HepG2 (cell line): ENCODE data around the gene NUDT21. TPM values are rescaled to one million over a fixed set of nuclear protein-coding genes. Genes with fewer than 3 reads are reported as not detected.
"Not testable (repeated sequence)": the region's sequence is repeated elsewhere in the genome, so short reads cannot be mapped to it uniquely, and the experiment has no call there.

Source experiments
- ATAC-seq: fragments of 200-7000 bp; cut with Tn5 transposase; 3 replicates; pipeline ENCODE4 v1.9.1; 2020; ENCODE audit warnings: mild to moderate bottlenecking, moderate library complexity
- BruUV-seq: library from RNA; stranded (reverse); fragments of 400-500 nt; replicated peaks from 2 replicates; lab custom pipeline; 2021; lab: Mats Ljungman, UMichigan
- CTCF ChIA-PET: fragments of 300-600 bp; formaldehyde crosslinking; extraction: SDS; loops from one replicate; lab custom pipeline; 2021; ENCODE audit warnings: low total read pairs, inconsistent platforms, low intra/inter-chr PET ratio; lab: Yijun Ruan, JAX
- POLR2A ChIA-PET: fragments of 350-600 bp; sonication (Branson Sonifier 250); formaldehyde crosslinking; loops from one replicate; lab custom pipeline; 2020; ENCODE audit warnings: antibody characterized with exemption, inconsistent platforms; lab: Yijun Ruan, JAX
- DNase-seq: peaks from one replicate; pipeline ENCODE4 v3.0.0-alpha.2; 2015; ENCODE audit warnings: low spot score
- FAIRE-seq: peaks from 3 replicates; lab custom pipeline; 2011; peaks lifted over from hg19 to GRCh38; lab: Jason Lieb, UNC
- H2AFZ ChIP-seq: one replicate; pipeline ENCODE4 v1.6.1; 2011; ENCODE audit warnings: low read length, inconsistent platforms
- H3K27ac ChIP-seq: fragments of 300-600 bp; 3 replicates; pipeline ENCODE4 v1.8.0; 2011; ENCODE audit warnings: mixed run types, mild to moderate bottlenecking, mixed read lengths, low read length, inconsistent platforms; ENCODE audit not compliant: insufficient read depth; ENCODE audit errors: extremely low read length
- H3K27me3 ChIP-seq, 2 experiments: fragments of 200-600 bp in 1 of 2; 2 replicates in 1 of 2; 3 replicates in 1 of 2; pipeline versions ENCODE4 v1.6.0 to v1.8.0; 2011; ENCODE audit warnings: low read length in 2 of 2, mild to moderate bottlenecking in 2 of 2, moderate library complexity in 2 of 2, inconsistent platforms in 1 of 2; ENCODE audit not compliant: insufficient read depth in 2 of 2, control insufficient read depth in 1 of 2
- H3K36me3 ChIP-seq, 2 experiments: fragments of 200-600 bp in 1 of 2; replicated peaks in 1 of 2; 2 replicates in 1 of 2; 3 replicates in 1 of 2; pipeline versions ENCODE4 v1.5.1 to v1.8.0; 2011; ENCODE audit warnings: low read length in 2 of 2, inconsistent platforms in 1 of 2; ENCODE audit not compliant: insufficient read depth in 2 of 2, control insufficient read depth in 1 of 2
- H3K4me1 ChIP-seq: 2 replicates; pipeline ENCODE4 v1.5.1; 2012; ENCODE audit warnings: low read length, inconsistent platforms; ENCODE audit not compliant: insufficient read depth
- H3K4me2 ChIP-seq: 2 replicates; pipeline ENCODE4 v1.6.0; 2011; ENCODE audit warnings: low read depth, low read length, inconsistent platforms
- H3K4me3 ChIP-seq, 3 experiments: fragments of 200-600 bp in 1 of 3; sonication (generic), shearing (Covaris generic) in 1 of 3; replicated peaks in 1 of 3; 2 replicates each; pipeline ENCODE4 v1.5.1; 2011 to 2016; ENCODE audit warnings: low read length in 3 of 3, inconsistent platforms in 2 of 3, low read depth in 2 of 3, mild to moderate bottlenecking in 2 of 3, control low read depth in 1 of 3, mixed read lengths in 1 of 3; ENCODE audit not compliant: insufficient read depth in 1 of 3
- H3K79me2 ChIP-seq: one replicate; pipeline ENCODE4 v1.6.1; 2011; ENCODE audit warnings: low read length, inconsistent platforms; ENCODE audit not compliant: insufficient read depth
- H3K9ac ChIP-seq: 2 replicates; pipeline ENCODE4 v1.6.0; 2011; ENCODE audit warnings: mild to moderate bottlenecking, low read depth, low read length, inconsistent platforms; ENCODE audit not compliant: insufficient read depth
- H3K9me3 ChIP-seq: 2 replicates; pipeline ENCODE4 v1.5.1; 2012; ENCODE audit warnings: mild to moderate bottlenecking, low read length
- H4K20me1 ChIP-seq: 2 replicates; pipeline ENCODE4 v1.6.0; 2011; ENCODE audit warnings: inconsistent platforms, mild to moderate bottlenecking, low read length, moderate library complexity; ENCODE audit not compliant: insufficient read depth
- CCDC6 ChIP-seq: sonication (generic); formaldehyde crosslinking; IDR thresholded peaks from 2 replicates; pipeline ENCODE4 v1.8.1; 2022; ENCODE audit warnings: mild to moderate bottlenecking, missing genetic modification reagents, moderate library complexity
- HOXA3 ChIP-seq: sonication (generic); formaldehyde crosslinking; IDR thresholded peaks from 2 replicates; pipeline ENCODE4 v1.5.0; 2020; ENCODE audit warnings: missing genetic modification reagents
- KMT2B ChIP-seq: IDR thresholded peaks from 2 replicates; pipeline ENCODE4 v1.6.1; 2016; ENCODE audit warnings: missing genetic modification reagents, missing compliant biosample characterization
- MED1 ChIP-seq: sonication (generic); formaldehyde crosslinking; IDR thresholded peaks from 2 replicates; pipeline ENCODE4 v1.4.0; 2020; ENCODE audit warnings: missing genetic modification reagents
- MED8 ChIP-seq: sonication (generic); formaldehyde crosslinking; IDR thresholded peaks from 2 replicates; pipeline ENCODE4 v1.8.1; 2023; ENCODE audit warnings: mild to moderate bottlenecking, missing genetic modification reagents; ENCODE audit not compliant: insufficient replicate concordance
- ZNF121 ChIP-seq: sonication (generic); formaldehyde crosslinking; IDR thresholded peaks from 2 replicates; pipeline ENCODE4 v1.5.0; 2020; ENCODE audit warnings: mild to moderate bottlenecking, missing genetic modification reagents
- ZNF136 ChIP-seq: sonication (generic); formaldehyde crosslinking; IDR thresholded peaks from 2 replicates; pipeline ENCODE4 v1.8.1; 2022; ENCODE audit warnings: low read depth, mild to moderate bottlenecking, moderate library complexity, missing genetic modification reagents
- ZNF879 ChIP-seq: sonication (generic); formaldehyde crosslinking; IDR thresholded peaks from 2 replicates; pipeline ENCODE4 v1.8.1; 2023; ENCODE audit warnings: missing genetic modification reagents
- ZSCAN20 ChIP-seq: sonication (generic); formaldehyde crosslinking; IDR thresholded peaks from 2 replicates; pipeline ENCODE4 v1.4.0; 2020; ENCODE audit warnings: missing genetic modification reagents, mild to moderate bottlenecking, borderline replicate concordance
- WGBS: methylation state at CpG from one replicate; pipeline ENCODE4 v1.1.6; 2017; ENCODE audit warnings: low lambda C conversion rate; 5-methylcytosine and 5-hydroxymethylcytosine counted together
- in situ Hi-C: cut with HindIII; loops from 2 replicates; pipeline ENCODE4 v1.10.0; 2017; ENCODE audit warnings: low pct_unique_long_range_greater_than_20kb; ENCODE audit not compliant: extremely low pct_ligation_motif_present
- intact Hi-C: fragments of 100-400 bp; cut with micrococcal nuclease; formaldehyde crosslinking; loops from one replicate; pipeline ENCODE4 v1.10.0; 2022; ENCODE audit not compliant: unreplicated experiment
- polyA plus RNA-seq, 8 experiments: library from polyadenylated mRNA; depleted of rRNA in 3 of 8; stranded (reverse) in 7 of 8; unstranded in 1 of 8; fragments of >200 nt; fragmentation: Illumina TruSeq in 4 of 8; extraction: Trizol in 4 of 8; gene quantifications; 2 replicates each; pipeline versions ENCODE4 v1.2.1 to v1.2.3, GENCODE V29; 2011 to 2016; ENCODE audit warnings: low read depth in 4 of 8, missing spikeins in 1 of 8, mixed read lengths in 1 of 8; ENCODE audit not compliant: insufficient read depth in 1 of 8
- total RNA-seq, 5 experiments: library from RNA; depleted of rRNA; stranded (reverse); fragments of >200 nt; fragmentation: Illumina TruSeq; extraction: Trizol; gene quantifications; 2 replicates each; pipeline ENCODE4 v1.2.3, GENCODE V29; 2016; ENCODE audit warnings: low read depth in 1 of 5
- TF ChIP-seq, protein P1 (sequence below): sonication (generic); formaldehyde crosslinking; IDR thresholded peaks from 2 replicates; pipeline ENCODE4 v1.4.0; 2020; ENCODE audit warnings: mild to moderate bottlenecking, missing genetic modification reagents
- TF ChIP-seq, protein P2 (sequence below): sonication (generic); formaldehyde crosslinking; IDR thresholded peaks from 2 replicates; pipeline ENCODE4 v1.4.0; 2020; ENCODE audit warnings: missing genetic modification reagents, borderline replicate concordance
- TF ChIP-seq, protein P3 (sequence below): sonication (generic); formaldehyde crosslinking; IDR thresholded peaks from 2 replicates; pipeline ENCODE4 v1.5.0; 2020; ENCODE audit warnings: missing genetic modification reagents

Gene NUDT21
- total and polyA plus RNA-seq, 2 of the 13 experiments (the other 11 are each of a cell fraction or from before 2014, with no cell fraction given) = 177 to 210 TPM

DNA sequence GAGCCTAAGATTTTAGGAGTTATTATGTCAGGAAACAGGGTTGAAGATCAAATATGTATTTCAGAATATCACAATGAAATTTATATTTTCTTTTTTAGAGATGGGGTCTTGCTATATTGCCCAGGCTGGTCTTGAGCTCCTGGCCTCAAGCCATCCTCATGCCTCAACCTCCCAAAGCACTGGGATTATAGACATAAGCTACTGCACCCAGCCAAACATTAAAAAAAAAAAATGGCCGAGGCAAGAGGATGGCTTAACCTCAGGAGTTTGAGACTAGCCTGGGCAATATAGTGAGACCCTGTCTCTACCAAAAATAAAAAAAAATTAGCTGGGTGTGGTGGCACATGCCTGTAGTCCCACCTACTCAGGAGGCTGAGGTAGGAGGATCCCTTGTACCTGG, 37.7 kb upstream of the NUDT21 start:
- DNase-seq, H4K20me1 ChIP-seq, H3K79me2 ChIP-seq, in situ Hi-C loops, H3K9ac ChIP-seq, H3K4me2 ChIP-seq, H2AFZ ChIP-seq, intact Hi-C loops, H3K27ac ChIP-seq, CTCF ChIA-PET, H3K9me3 ChIP-seq, H3K27me3 ChIP-seq, BruUV-seq, ATAC-seq, H3K4me3 ChIP-seq, FAIRE-seq: not testable (repeated sequence)
- peak; percentile 64 for TF ChIP-seq ZNF121 (CRISPR knock-in tag)
- WGBS = 92% methylated on average over 1 of the region's 1 CpG
- peaks cover 5 to 10% of the 10 kb centered on the region in 2 experiments; a peak in 4 of 5 replicates for H3K36me3 ChIP-seq
- POLR2A ChIA-PET = interaction anchor here (0.7 kb wide), 1 partner anchor 38 kb away, joined by 3 read pairs; the partner anchor contains the start of genes NUDT21 and OGFOD1
- H3K4me1 ChIP-seq = peaks cover 11% of the 10 kb centered on the region

DNA sequence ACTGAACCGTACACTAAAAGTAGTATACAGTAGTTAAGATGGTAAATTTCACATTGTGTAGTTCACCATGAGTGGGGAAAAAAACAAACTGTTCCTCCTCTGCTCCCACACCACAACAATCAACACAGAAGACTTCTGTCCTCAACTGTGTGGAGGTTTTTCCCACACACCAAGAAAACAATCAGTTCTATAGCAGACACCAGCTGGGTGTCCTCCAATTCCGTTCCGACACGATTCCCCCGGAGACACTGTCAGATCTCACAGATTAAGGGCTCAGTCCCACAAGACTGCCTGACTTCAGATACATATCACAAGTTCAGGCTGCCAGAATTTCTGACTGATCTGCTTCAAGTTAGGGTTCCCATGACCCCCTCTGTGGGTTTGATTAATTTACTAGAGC, 36.9 kb upstream of the NUDT21 start:
- Histone ChIP-seq H3K79me2 (no peaks in the 10 kb centered on the region), H3K27ac (no peak overlapping the region), H3K9me3 (no peaks in the 10 kb centered on the region), H3K36me3 (peaks cover 5 to 10% of the 10 kb centered on the region in 2 experiments), H2AFZ (no peak overlapping the region), H3K4me1 (peaks cover 4% of the 10 kb centered on the region), H3K4me3 (no peak overlapping the region), H3K9ac (no peak overlapping the region), H3K27me3 (no peaks in the 10 kb centered on the region), H3K4me2 (no peak overlapping the region), H4K20me1 (no peaks in the 10 kb centered on the region)
- intact Hi-C loops = no loop called here
- CTCF ChIA-PET = no interaction called here
- DNase-seq (no peak), FAIRE-seq (no peak), ATAC-seq (no peak)
- in situ Hi-C loops = no loop called here
- no TSS peak for BruUV-seq
- POLR2A ChIA-PET = no interaction called here
- 90% methylated on average over 5 of the region's 5 CpGs for WGBS
- TF ChIP-seq, protein P1, sequence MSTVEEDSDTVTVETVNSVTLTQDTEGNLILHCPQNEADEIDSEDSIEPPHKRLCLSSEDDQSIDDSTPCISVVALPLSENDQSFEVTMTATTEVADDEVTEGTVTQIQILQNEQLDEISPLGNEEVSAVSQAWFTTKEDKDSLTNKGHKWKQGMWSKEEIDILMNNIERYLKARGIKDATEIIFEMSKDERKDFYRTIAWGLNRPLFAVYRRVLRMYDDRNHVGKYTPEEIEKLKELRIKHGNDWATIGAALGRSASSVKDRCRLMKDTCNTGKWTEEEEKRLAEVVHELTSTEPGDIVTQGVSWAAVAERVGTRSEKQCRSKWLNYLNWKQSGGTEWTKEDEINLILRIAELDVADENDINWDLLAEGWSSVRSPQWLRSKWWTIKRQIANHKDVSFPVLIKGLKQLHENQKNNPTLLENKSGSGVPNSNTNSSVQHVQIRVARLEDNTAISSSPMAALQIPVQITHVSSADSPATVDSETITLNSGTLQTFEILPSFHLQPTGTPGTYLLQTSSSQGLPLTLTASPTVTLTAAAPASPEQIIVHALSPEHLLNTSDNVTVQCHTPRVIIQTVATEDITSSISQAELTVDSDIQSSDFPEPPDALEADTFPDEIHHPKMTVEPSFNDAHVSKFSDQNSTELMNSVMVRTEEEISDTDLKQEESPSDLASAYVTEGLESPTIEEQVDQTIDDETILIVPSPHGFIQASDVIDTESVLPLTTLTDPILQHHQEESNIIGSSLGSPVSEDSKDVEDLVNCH (CRISPR knock-in tag) = no peak
- TF ChIP-seq ZNF136 (no peak), ZNF879 (CRISPR knock-in tag) (no peak), KMT2B (CRISPR knock-in tag) (no peak), HOXA3 (CRISPR knock-in tag) (no peak), MED1 (CRISPR knock-in tag) (no peak), MED8 (no peak), CCDC6 (CRISPR knock-in tag) (no peak), ZSCAN20 (CRISPR knock-in tag) (no peak)
- TF ChIP-seq, protein P2, sequence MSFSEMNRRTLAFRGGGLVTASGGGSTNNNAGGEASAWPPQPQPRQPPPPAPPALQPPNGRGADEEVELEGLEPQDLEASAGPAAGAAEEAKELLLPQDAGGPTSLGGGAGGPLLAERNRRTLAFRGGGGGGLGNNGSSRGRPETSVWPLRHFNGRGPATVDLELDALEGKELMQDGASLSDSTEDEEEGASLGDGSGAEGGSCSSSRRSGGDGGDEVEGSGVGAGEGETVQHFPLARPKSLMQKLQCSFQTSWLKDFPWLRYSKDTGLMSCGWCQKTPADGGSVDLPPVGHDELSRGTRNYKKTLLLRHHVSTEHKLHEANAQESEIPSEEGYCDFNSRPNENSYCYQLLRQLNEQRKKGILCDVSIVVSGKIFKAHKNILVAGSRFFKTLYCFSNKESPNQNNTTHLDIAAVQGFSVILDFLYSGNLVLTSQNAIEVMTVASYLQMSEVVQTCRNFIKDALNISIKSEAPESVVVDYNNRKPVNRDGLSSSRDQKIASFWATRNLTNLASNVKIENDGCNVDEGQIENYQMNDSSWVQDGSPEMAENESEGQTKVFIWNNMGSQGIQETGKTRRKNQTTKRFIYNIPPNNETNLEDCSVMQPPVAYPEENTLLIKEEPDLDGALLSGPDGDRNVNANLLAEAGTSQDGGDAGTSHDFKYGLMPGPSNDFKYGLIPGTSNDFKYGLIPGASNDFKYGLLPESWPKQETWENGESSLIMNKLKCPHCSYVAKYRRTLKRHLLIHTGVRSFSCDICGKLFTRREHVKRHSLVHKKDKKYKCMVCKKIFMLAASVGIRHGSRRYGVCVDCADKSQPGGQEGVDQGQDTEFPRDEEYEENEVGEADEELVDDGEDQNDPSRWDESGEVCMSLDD (CRISPR knock-in tag) = no peak
- TF ChIP-seq, protein P3, sequence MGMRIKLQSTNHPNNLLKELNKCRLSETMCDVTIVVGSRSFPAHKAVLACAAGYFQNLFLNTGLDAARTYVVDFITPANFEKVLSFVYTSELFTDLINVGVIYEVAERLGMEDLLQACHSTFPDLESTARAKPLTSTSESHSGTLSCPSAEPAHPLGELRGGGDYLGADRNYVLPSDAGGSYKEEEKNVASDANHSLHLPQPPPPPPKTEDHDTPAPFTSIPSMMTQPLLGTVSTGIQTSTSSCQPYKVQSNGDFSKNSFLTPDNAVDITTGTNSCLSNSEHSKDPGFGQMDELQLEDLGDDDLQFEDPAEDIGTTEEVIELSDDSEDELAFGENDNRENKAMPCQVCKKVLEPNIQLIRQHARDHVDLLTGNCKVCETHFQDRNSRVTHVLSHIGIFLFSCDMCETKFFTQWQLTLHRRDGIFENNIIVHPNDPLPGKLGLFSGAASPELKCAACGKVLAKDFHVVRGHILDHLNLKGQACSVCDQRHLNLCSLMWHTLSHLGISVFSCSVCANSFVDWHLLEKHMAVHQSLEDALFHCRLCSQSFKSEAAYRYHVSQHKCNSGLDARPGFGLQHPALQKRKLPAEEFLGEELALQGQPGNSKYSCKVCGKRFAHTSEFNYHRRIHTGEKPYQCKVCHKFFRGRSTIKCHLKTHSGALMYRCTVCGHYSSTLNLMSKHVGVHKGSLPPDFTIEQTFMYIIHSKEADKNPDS (CRISPR knock-in tag) = no peak
